Measurements from ENCODE around the gene SRRM3.
"Not testable (repeated sequence)": the region's sequence is repeated elsewhere in the genome, so short reads cannot be mapped to it uniquely, and the experiment has no call there.

The SRRM3 gene

DNA sequence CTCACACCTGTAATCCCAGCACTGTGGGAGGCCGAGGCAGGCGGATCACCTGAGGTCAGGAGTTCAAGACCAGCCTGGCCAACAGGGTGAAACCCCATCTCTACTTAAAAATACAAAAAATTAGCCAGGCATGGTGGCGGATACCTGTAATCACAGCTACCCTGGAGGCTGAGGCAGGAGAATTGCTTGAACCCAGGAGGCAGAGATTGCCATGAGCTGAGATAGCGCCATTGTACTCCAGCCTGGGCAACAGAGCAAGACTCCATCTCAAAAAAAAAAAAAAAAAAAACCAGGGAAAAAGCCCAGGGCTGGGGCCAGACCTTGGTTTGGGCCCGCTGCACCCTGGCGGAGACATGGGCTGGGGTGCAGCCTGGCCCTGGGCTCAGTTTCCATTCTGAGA is 110.1 kb downstream of the SRRM3 start:
- H3K9me3 ChIP-seq (ENCODE audit: control insufficient read depth in 1 of 2, low read length in 2 of 2); H3K4me3 ChIP-seq (ENCODE audit: low read depth in 1 of 2, low read length in 2 of 2); H3K27ac ChIP-seq (ENCODE audit: low read length); H3K27me3 ChIP-seq (ENCODE audit: low read depth, low read length); H3K36me3 ChIP-seq (ENCODE audit: control insufficient read depth in 1 of 2, insufficient read depth in 2 of 2, low read length in 2 of 2): not testable (repeated sequence)
- peaks cover 0 to 16% of the 10 kb centered on the region in 2 donors for H3K4me1 ChIP-seq (ENCODE audit: control insufficient read depth in 1 of 2, insufficient read depth in 2 of 2, low read length in 2 of 2)

DNA sequence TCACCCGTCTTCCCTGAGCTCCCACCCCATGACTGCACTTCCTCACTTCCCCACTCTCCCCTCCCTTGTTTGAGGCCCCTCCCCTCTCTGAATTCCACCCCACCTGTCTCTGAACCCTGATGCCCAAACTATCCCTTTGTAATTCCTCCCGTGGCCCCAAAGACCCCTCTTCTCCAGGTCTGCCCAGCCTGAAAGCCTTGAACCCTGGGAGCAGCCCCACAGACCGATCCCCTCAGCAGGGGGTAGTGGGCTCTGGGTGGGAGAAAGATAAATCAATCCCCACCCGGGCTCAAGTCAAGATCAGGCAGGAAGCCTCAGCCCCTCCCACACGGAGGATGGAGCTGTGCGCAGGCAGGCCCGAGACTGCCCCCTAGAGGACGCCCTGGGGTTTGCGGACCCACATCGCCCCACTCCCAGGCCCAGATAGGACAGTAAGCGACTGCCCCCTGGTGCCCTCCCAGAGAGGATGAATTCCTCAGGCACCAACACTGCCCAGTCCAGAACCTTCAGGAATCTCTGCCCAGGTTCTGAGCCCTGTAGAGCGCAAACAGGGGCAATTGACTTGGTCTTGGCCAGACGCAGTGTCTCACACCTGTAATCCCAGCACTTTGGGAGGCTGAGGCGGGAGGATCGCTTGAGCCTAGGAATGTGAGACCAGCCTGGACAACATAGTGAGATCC is 112.5 kb downstream of the SRRM3 start:
- Histone ChIP-seq H3K9me3 (ENCODE audit: control insufficient read depth in 1 of 2, low read length in 2 of 2) (no peaks in the 10 kb centered on the region), H3K36me3 (ENCODE audit: control insufficient read depth in 1 of 2, insufficient read depth in 2 of 2, low read length in 2 of 2) (no peaks in the 10 kb centered on the region), H3K4me3 (ENCODE audit: low read depth in 1 of 2, low read length in 2 of 2) (no peak overlapping the region), H3K4me1 (ENCODE audit: control insufficient read depth in 1 of 2, insufficient read depth in 2 of 2, low read length in 2 of 2) (peaks cover 5 to 11% of the 10 kb centered on the region in 2 donors), H3K27me3 (ENCODE audit: low read depth, low read length) (no peaks in the 10 kb centered on the region), H3K27ac (ENCODE audit: low read length) (no peak overlapping the region)

DNA sequence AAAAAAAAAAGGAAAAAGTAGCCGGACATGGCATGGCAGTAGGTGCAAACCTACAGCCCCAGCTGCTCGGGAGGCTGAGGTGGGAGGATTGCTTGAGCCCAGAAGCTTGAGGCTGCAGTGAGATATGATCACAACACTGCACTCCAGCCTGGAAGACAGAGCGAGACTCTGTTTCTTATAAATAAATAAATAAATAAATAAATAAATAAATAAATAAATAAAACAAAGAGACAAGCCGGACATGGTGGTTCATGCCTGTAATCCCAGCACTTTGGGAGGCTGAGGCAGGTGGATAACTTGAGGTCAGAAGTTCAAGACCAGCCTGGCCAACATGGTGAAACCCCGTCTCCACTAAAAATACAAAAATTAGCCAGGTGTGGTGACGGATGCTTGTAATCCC is 113.0 kb downstream of the SRRM3 start:
- not testable (repeated sequence) for H3K4me3 ChIP-seq (ENCODE audit: low read depth in 1 of 2, low read length in 2 of 2); H3K27ac ChIP-seq (ENCODE audit: low read length); H3K9me3 ChIP-seq (ENCODE audit: control insufficient read depth in 1 of 2, low read length in 2 of 2); H3K36me3 ChIP-seq (ENCODE audit: control insufficient read depth in 1 of 2, insufficient read depth in 2 of 2, low read length in 2 of 2); H3K27me3 ChIP-seq (ENCODE audit: low read depth, low read length)
- peaks cover 6 to 16% of the 10 kb centered on the region in 2 donors for H3K4me1 ChIP-seq (ENCODE audit: control insufficient read depth in 1 of 2, insufficient read depth in 2 of 2, low read length in 2 of 2)

DNA sequence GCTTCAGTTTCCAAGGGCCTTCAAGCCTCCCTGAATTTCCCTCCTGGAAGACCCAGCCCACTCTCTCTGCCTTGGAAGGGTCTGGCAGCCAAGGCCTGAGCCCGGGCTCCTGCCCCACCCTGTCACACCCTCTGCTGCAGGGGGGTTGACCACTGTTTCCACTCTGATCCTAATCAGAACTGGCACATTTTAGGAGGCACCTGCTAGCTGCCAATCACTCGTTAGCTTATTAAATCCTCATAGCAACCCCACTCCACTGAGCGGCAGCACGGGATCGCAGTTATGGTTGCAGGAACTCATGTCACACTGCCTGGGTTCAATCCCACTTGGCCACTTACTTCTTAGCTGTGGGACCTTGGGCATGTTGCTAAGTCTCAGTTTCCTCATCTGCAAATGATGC is 113.7 kb downstream of the SRRM3 start:
- Histone ChIP-seq H3K4me1 (ENCODE audit: control insufficient read depth in 1 of 2, insufficient read depth in 2 of 2, low read length in 2 of 2) (peaks cover 6 to 13% of the 10 kb centered on the region in 2 donors), H3K4me3 (ENCODE audit: low read depth in 1 of 2, low read length in 2 of 2) (no peak overlapping the region), H3K36me3 (ENCODE audit: control insufficient read depth in 1 of 2, insufficient read depth in 2 of 2, low read length in 2 of 2) (no peaks in the 10 kb centered on the region), H3K27me3 (ENCODE audit: low read depth, low read length) (no peaks in the 10 kb centered on the region), H3K9me3 (ENCODE audit: control insufficient read depth in 1 of 2, low read length in 2 of 2) (no peaks in the 10 kb centered on the region), H3K27ac (ENCODE audit: low read length) (no peak overlapping the region)

DNA sequence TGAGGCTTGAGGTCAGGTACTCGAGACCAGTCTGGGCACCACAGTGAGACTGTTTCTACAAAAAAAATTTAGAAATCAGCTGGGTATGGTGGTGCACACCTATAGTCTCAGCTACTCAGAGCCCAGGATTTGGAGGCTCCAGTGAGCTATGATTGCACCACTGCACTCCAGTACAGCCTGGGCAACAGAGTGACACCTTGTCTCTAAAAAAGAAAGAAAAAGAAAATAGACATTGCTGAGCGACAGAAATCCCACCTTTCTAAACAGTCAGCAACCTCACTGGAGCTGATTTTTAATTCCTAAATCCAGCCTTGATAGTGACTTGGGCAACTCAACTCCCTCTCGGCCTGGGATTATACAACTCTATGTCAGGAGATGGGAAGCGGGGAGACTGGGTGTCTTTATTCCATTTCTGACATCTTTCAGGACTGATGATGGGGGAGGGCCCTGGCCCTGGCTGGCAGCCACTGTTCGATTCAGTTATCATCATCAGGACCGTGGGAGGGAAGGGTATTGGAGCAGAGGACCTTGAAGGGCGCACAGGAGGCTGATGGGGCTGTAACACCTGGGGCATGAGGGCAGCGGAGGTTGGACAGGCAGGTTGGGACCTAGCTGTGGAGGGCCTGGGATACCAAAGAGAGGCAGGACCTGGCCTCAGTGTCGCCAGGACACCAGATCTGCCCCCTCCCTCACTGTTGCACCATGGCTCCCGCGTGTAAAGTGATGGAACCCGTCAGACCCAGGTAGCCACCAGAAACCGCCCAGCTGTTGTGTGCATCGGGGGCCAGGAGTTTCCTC is 115.5 kb downstream of the SRRM3 start:
- H3K27ac ChIP-seq (ENCODE audit: low read length): peak overlapping the region; percentile 87
- peaks cover 6 to 13% of the 10 kb centered on the region in 2 donors for H3K4me1 ChIP-seq (ENCODE audit: control insufficient read depth in 1 of 2, insufficient read depth in 2 of 2, low read length in 2 of 2)
- no peaks in the 10 kb centered on the region for H3K36me3 ChIP-seq (ENCODE audit: control insufficient read depth in 1 of 2, insufficient read depth in 2 of 2, low read length in 2 of 2)
- H3K27me3 ChIP-seq (ENCODE audit: low read depth, low read length): no peaks in the 10 kb centered on the region
- H3K9me3 ChIP-seq (ENCODE audit: control insufficient read depth in 1 of 2, low read length in 2 of 2): no peaks in the 10 kb centered on the region
- peak overlapping the region; percentile 76 to 84 for H3K4me3 ChIP-seq (ENCODE audit: low read depth in 1 of 2, low read length in 2 of 2)

DNA sequence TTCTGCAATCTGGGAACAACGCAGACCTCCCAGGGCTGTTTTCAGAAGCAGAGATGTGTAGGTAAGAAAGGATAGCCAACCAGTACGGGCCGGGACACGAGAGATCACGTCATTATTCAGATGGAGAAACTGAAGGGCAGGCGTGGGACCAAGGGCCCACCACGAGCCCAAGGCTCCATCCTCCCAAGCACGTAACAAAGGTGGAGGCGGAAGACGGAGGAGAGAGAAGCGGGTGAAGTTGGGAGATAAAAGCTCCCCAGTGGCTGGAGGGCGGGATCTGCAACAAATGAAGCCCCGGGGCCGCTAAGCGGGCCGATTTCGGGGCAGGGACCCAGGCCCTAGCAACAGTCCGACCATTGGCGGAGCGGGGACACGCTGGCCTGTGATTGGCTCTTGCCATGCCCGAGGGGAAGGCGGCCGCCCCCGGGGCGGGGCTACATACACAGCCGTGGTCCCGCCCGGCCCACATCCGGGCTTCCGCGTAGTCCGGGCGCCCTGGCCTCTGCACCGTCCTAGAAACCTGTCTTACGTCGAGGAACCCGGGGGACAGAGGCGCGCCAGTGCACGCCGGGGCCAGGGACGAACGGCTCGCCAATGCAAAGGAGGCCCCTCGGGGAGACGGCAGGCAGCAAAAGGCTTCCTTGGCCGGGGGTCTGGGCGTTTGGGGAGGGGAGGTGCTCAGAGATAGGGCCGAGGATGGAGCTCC is 116.2 kb downstream of the SRRM3 start:
- Histone ChIP-seq H3K27me3 (ENCODE audit: low read depth, low read length) (no peaks in the 10 kb centered on the region), H3K9me3 (ENCODE audit: control insufficient read depth in 1 of 2, low read length in 2 of 2) (no peaks in the 10 kb centered on the region), H3K36me3 (ENCODE audit: control insufficient read depth in 1 of 2, insufficient read depth in 2 of 2, low read length in 2 of 2) (no peaks in the 10 kb centered on the region), H3K4me3 (ENCODE audit: low read depth in 1 of 2, low read length in 2 of 2) (peak overlapping the region; percentile 76 to 84), H3K27ac (ENCODE audit: low read length) (peak overlapping the region; percentile 87), H3K4me1 (ENCODE audit: control insufficient read depth in 1 of 2, insufficient read depth in 2 of 2, low read length in 2 of 2) (peaks cover 6 to 13% of the 10 kb centered on the region in 2 donors)

DNA sequence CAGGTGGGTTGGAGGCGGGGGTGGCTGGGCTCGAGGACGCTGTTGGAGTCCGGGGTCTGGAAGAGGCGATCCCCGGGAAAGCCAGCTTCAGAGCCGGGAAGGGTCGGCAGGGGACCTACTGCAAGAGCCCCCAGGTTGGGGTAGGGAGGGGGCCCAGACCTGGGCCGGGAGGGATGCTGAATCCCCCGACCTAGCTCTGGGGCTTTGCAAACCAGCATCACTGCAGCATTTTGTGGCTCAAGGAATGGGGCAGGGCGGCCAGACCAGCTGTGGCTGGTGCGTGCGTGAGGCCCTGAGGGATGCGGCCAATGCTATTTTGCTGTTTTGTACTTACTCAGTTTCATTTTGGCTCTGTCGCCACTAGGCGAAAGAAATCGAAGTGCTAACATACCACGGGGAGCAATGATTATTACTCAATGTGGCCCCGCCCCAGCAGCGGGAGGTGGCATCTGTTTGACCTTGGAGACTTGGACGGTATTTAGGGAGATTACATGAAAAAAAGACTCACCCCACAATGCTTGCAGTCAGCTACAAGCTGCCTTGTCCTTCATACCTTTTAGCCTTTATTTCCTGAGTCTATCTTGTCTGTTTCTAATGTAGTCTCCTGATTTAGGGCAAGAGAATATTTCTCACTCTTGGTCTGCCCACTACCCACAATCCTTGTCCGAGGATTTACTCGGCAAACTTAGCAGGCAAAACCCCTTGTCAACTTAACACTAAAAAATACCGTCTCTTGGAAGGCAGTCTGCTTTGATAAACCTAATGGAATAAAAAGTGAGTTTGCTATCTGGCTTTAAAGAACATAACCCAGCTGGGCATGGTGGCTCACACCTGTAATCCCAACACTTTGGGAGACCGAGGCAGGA is 117.0 kb downstream of the SRRM3 start:
- Histone ChIP-seq H3K4me1 (ENCODE audit: control insufficient read depth in 1 of 2, insufficient read depth in 2 of 2, low read length in 2 of 2) (peaks cover 6 to 13% of the 10 kb centered on the region in 2 donors), H3K36me3 (ENCODE audit: control insufficient read depth in 1 of 2, insufficient read depth in 2 of 2, low read length in 2 of 2) (no peaks in the 10 kb centered on the region), H3K27me3 (ENCODE audit: low read depth, low read length) (no peaks in the 10 kb centered on the region), H3K27ac (ENCODE audit: low read length) (peak overlapping the region; percentile 84), H3K4me3 (ENCODE audit: low read depth in 1 of 2, low read length in 2 of 2) (peak overlapping the region; percentile 76 to 84), H3K9me3 (ENCODE audit: control insufficient read depth in 1 of 2, low read length in 2 of 2) (no peaks in the 10 kb centered on the region)

DNA sequence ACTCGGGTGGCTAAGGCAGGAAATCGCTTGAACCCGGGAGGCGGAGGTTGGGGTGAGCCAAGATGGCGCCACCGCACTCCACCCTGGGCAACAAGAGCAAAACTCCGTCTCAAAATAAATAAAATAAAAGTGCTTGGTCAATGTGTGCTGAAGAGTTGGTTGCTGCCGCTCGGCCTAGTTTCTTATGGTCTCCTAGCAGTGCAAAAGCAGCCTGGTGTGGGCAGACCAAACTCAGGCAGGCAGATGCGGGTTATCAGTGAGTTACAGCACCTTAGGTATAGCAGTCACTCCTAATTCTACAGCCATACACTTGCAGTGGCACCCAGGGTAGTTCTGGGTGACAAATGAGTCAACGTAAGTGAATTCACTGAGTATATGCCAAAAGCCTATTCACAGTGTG is 123.4 kb downstream of the SRRM3 start:
- no peak overlapping the region for H3K4me3 ChIP-seq (ENCODE audit: low read depth in 1 of 2, low read length in 2 of 2)
- H3K4me1 ChIP-seq (ENCODE audit: control insufficient read depth in 1 of 2, insufficient read depth in 2 of 2, low read length in 2 of 2): peaks cover 0 to 13% of the 10 kb centered on the region in 2 donors
- no peaks in the 10 kb centered on the region for H3K9me3 ChIP-seq (ENCODE audit: control insufficient read depth in 1 of 2, low read length in 2 of 2)
- H3K27me3 ChIP-seq (ENCODE audit: low read depth, low read length): no peaks in the 10 kb centered on the region
- no peak overlapping the region for H3K27ac ChIP-seq (ENCODE audit: low read length)
- peaks cover 25 to 31% of the 10 kb centered on the region in 2 donors for H3K36me3 ChIP-seq (ENCODE audit: control insufficient read depth in 1 of 2, insufficient read depth in 2 of 2, low read length in 2 of 2)

DNA sequence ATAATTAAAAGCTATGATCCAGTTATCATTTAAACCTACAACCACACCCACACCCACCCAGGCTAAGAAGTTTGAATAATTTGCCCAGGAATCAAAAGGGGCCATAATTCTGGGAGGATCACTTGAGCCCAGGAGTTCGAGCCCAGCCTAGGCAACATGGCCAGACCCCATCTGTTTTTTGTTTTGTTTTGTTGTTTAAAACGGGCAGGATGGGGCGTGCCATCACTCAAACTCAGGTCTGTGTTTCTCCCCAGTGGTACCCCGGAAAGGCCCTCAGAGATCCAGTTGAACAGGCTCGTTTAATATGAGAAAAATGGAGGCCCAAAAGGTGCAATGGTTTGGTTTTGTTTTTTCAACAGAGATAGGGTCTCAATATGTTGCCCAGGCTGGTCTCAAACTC is 124.1 kb downstream of the SRRM3 start:
- peaks cover 26 to 35% of the 10 kb centered on the region in 2 donors for H3K36me3 ChIP-seq (ENCODE audit: control insufficient read depth in 1 of 2, insufficient read depth in 2 of 2, low read length in 2 of 2)
- no peak overlapping the region for H3K27ac ChIP-seq (ENCODE audit: low read length)
- H3K4me1 ChIP-seq (ENCODE audit: control insufficient read depth in 1 of 2, insufficient read depth in 2 of 2, low read length in 2 of 2): peaks cover 0 to 13% of the 10 kb centered on the region in 2 donors
- no peaks in the 10 kb centered on the region for H3K27me3 ChIP-seq (ENCODE audit: low read depth, low read length)
- H3K4me3 ChIP-seq (ENCODE audit: low read depth in 1 of 2, low read length in 2 of 2): no peak overlapping the region
- no peaks in the 10 kb centered on the region for H3K9me3 ChIP-seq (ENCODE audit: control insufficient read depth in 1 of 2, low read length in 2 of 2)

DNA sequence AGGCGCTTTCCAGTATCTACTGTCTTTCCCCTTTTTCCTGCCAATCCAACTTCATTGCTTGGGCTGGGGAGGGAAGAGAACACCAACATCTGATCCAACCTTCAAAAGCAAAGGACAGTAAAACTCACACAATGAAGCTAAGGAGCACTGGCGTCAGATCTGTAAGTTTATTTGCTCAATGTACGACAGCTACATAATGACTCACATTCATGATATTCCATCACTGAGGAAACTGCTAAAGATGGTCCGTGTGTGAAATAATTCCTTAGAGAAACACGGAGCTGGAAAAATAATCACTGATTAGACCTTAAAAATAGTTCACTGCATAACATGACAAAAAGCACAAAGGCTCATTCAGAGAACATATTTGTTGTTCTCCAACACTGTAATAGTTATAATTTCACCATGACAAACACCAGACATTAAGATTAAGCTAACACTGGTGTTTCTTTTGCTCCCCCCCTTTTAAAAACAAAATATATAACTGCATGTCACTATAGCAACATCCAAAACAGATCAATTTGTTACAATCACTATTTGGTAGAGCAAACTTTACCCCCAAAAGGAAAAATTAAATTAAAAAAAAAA is 125.0 kb downstream of the SRRM3 start:
- Histone ChIP-seq H3K27me3 (ENCODE audit: low read depth, low read length) (no peaks in the 10 kb centered on the region), H3K4me1 (ENCODE audit: control insufficient read depth in 1 of 2, insufficient read depth in 2 of 2, low read length in 2 of 2) (peaks cover 0 to 13% of the 10 kb centered on the region in 2 donors), H3K9me3 (ENCODE audit: control insufficient read depth in 1 of 2, low read length in 2 of 2) (no peaks in the 10 kb centered on the region), H3K27ac (ENCODE audit: low read length) (no peak overlapping the region), H3K36me3 (ENCODE audit: control insufficient read depth in 1 of 2, insufficient read depth in 2 of 2, low read length in 2 of 2) (peaks cover 26 to 35% of the 10 kb centered on the region in 2 donors), H3K4me3 (ENCODE audit: low read depth in 1 of 2, low read length in 2 of 2) (no peak overlapping the region)

All from muscle layer of duodenum (tissue), 2 donors.